ENCODE results near the gene OS9.
"Not testable (repeated sequence)": the region's sequence is repeated elsewhere in the genome, so short reads cannot be mapped to it uniquely, and the experiment has no call there.

OS9 gene

DNA sequence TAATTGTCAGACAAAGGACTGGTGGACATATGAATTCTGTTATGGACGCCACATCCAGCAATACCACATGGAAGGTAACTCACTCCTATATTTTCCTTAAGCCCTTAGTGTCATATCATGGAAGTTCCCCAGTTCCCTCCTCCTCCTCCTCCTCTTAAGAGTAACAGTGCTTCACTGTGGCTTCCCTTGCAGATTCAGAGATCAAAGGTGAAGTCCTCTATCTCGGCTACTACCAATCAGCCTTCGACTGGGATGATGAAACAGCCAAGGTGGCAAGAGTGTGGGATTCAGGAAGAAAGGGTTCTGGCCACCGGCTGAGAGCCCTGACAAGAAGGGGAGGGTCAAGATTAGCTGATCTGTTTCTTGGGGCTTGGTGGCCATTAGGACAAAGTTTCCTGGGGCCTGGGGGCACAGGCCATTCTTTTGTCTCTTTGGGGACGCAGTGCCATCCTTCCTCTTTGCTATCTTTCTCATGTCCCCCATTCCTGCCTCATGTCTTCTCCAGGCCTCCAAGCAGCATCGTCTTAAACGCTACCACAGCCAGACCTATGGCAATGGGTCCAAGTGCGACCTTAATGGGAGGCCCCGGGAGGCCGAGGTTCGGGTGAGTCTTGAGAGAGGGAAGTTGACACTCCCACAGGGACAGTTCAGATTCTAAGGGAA is 2.0 kb downstream of the OS9 start:
- no peak for FAIRE-seq

DNA sequence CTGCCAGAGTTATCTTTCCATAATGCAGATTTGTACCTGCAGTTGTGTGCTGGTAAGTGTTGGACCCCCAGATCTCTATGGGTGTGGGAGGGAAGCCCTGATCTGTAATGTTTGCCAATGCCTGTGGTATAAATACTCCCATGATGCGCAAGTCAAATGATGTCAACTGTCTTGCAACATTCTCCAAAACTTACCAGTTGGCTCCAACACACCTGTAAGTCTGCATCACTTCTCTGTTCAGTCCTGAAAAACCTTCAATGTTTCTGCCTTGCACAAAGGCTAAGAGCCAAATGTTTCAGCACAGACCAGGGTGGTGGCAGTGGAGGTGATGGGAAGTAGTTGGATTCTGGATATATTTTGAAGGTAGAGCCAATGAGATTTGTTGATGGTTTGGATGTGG is 3.1 kb downstream of the OS9 start:
- FAIRE-seq: no peak

DNA sequence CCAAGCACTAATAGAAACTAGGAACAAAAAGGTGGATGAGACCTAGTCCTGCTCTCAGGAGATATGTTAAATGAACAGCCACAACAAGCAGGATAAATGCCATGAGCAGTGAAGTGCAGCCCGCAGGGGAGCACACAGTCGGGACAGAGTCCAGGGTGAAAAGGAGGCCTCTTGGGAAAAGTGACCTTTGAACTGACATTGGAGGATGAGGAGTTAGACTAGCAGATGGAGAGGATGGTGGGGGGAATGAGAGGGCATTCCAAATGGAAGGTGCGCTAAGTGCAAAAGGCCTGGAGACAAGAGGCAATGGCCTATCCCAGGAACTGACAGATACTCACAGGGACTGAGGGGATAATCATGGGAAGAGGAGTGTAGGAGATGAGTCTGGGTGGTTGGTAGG is 4.5 kb downstream of the OS9 start:
- FAIRE-seq: no peak

DNA sequence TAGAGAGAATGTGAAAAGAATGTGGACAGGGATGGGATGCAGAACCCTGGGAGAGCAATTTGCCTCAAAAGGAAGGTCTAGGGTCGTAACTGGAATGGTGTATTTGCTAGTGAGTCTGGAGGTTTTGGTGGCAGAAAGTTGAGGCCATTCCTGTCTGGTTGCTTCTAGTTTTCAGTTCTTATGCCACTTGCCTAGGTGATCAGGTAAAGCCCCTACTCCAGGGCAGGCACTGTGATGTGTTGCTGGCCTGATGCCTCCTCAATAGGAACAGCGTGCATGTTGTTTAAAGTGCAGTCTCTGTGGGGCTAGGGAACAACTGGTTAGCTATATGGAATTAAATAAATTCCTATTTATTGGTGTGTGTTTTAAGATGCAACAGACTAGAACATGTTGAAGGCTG is 6.4 kb downstream of the OS9 start:
- FAIRE-seq: no peak

DNA sequence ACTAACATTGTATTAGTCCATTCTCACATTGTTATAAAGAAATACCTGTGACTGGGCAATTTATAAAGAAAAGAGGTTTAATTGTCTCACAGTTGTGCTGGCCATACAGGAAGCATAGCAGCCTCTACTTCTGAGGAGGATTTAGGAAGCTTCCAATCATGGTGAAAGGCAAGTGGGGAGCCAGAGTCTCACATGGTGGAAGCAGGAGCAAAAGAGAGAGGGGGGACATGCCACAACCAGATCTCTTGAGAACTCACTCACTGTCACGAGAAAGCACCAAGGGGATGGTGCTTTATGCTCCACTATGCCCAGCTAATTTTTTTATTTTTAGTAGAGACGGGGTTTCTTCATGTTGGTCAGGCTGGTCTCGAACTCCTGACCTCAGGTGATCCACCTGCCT is 13.3 kb downstream of the OS9 start:
- FAIRE-seq: no peak

DNA sequence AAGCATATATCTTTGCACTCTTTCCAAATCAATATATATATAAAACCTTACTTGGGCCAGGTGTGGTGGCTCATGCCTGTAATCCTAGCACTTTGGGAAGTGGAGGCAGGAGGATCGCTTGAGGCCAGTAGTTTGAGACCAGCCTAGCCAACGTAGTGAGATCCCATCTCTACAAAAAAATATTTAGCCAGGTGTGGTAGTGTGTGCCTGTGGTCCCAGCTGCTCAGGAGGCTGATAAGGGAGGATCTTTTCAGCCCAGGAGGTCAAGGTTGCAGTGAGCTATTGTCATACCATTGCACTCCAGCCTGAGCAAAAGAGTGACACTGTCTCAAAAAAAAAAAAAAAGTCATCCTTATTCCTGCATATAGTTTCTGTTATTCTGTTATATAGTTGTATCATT is 14.4 kb downstream of the OS9 start:
- no peak for FAIRE-seq

DNA sequence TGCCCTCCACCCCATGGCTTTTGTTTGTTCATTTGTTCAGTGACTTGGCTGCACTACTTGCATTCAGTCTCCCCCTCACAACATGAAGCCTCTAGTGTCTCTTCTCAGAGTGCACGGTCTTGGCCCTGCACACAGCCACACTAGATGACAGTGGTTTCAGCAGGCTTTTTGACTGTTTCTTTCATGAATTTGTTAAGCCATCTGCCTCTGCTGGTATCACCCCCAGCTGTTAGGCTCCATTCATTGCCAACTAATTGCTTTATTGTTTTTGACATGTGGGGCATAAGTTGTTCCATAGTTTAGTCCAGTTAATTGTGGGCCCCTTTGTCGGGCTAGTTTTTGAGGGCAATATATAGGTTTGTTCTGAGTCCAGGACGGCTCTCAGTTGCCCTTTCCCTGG is 18.8 kb downstream of the OS9 start:
- no peak for FAIRE-seq

DNA sequence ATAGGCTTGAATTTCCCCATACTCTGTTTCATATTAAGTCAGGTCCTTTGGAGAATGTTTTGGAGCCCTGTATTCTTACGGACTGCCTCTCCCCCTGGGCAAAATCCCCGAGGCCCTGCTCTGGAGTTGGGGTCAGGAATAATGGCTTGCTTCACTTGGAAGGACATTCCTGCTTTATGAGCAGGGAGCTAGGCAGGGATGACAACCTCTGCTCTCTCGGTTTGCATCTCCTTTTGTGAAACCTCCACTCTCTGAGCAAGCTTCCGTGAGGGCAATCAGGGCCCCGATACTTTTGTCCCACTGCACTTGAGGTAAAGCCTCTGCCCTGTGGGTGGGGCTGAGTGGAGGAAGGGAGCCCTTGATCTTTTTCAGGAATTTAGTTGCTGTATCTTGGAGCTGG is 19.3 kb downstream of the OS9 start:
- FAIRE-seq: no peak

DNA sequence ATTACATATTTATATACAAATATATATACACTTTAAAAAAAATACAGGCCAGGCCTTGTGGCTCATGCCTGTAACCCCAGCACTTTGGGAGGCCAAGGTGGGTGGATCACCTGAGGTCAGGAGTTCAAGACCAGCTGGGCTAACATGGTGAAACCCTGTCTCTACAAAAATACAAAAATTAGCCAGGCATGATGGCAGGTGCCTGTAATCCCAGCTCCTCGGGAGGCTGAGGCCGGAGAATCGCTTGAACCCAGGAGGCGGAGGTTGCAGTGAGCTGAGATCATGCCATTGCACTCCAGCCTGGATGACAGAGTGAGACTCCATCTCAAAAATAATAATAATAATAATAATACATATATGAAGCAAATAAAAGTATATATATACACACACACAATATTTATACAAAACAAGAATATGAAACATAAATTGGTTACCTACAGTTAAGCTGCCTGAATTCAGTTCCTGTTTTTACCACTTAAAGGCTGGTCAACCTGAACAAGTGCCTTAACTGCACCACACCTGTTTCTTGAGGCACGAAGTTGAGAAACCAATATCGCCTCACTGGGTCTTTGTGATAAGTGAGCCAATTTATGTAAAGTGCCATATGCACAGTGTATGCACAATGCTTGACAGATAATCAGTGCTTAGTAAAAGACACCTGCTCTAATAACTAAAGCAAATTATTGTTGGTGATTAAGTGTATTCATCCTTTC is 21.3 kb downstream of the OS9 start:
- FAIRE-seq: not testable (repeated sequence)

DNA sequence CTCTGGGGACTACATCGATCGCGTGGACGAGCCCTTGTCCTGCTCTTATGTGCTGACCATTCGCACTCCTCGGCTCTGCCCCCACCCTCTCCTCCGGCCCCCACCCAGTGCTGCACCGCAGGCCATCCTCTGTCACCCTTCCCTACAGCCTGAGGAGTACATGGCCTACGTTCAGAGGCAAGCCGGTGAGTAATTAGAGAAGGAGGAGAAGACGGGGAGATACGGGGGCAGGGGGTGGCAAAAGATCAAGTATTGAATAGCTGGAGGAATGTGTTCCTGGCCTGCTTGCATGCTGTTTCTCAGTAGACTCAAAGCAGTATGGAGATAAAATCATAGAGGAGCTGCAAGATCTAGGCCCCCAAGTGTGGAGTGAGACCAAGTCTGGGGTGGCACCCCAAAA is 21.9 kb downstream of the OS9 start:
- no peak for FAIRE-seq

DNA sequence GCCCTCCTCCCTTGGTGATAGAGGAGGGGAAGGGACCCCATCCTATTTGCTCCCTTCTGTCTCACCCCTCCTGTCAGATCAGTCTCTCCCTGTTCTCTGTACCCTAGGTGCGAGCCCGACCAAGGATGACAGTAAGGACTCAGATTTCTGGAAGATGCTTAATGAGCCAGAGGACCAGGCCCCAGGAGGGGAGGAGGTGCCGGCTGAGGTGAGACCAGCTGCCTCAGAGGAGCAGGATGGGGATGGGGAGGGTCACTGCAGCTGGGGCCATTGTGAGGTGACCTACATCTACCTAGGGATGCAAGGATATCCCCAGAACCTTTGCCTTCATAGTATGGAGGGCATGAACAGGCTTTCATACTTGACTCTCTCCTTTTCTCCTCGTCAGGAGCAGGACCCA is 22.4 kb downstream of the OS9 start:
- no peak for FAIRE-seq

DNA sequence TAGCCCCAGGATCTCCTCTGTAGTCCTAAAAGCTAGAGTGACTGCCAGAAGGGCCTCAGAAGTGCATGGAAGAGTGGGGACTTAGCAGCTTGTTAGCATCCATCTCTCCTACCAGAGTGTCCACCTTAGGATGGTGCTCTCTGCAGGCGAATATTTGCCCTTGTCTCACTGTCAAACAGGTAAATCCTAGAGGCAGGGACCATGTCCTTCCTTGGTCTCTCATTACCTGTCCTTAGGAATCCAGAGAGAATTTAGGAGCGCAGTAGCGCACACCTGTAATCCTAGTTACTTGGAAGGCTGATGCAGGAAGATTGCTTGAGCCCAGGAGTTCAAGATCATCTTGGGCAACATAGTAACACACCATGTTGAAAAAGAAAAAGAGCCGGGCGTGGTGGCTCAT is 23.2 kb downstream of the OS9 start:
- FAIRE-seq: no peak

DNA sequence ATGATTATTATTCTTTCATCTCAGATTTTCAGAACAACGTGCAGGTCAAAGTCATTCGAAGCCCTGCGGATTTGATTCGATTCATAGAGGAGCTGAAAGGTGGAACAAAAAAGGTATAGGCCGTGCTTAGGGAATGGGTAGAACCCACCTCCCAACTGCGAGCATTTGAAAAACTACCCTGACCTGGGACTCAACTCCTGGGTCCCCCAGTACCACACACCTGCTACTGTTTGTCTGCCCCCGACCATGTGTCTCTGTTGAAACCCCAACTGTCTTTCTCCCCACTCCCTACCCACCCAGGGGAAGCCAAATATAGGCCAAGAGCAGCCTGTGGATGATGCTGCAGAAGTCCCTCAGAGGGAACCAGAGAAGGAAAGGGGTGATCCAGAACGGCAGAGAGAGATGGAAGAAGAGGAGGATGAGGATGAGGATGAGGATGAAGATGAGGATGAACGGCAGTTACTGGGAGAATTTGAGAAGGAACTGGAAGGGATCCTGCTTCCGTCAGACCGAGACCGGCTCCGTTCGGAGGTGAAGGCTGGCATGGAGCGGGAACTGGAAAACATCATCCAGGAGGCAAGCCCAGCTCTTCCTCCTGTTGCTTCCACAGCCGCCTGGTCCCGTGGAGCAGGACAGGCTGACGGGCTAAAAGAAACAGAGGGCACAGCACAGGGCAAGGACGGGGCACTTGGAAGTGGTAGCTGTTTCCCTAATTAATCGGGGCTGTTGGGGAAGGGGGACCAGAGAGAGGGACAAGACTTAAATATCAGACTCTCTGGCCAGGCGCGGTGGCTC is 24.1 kb downstream of the OS9 start:
- no peak for FAIRE-seq

DNA sequence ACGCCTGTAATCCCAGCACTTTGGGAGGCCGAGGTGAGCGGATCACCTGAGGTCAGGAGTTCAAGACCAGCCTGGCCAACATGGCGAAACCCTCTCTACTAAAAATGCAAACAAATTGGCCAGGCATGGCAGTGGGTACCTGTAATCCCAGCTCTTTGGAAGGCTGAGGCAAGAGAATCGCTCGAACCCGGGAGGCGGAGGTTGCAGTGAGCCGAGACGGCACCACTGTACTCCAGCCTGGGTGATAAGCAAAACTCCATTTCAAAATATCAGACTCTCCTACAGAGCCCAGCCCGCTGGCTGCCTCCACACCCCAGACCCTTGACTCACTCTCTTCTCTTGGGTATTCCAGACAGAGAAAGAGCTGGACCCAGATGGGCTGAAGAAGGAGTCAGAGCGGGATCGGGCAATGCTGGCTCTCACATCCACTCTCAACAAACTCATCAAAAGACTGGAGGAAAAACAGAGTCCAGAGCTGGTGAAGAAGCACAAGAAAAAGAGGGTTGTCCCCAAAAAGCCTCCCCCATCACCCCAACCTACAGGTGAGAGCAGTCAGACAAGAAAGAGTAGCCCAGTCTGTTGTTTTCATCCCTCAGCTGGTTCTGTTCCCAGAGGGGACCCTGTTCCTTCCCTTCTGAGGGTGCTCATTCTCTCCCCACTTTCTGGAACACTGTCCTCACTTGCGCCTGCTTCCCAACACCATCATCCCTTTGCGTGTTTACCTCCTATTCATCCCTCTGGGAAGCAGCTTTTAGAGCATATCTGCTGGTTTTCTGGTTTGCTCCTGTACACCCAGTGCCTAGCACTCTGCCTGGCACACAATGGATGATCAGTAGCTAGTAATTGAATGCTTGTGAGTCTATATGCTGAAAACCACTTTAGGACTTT is 25.0 kb downstream of the OS9 start:
- FAIRE-seq: no peak

DNA sequence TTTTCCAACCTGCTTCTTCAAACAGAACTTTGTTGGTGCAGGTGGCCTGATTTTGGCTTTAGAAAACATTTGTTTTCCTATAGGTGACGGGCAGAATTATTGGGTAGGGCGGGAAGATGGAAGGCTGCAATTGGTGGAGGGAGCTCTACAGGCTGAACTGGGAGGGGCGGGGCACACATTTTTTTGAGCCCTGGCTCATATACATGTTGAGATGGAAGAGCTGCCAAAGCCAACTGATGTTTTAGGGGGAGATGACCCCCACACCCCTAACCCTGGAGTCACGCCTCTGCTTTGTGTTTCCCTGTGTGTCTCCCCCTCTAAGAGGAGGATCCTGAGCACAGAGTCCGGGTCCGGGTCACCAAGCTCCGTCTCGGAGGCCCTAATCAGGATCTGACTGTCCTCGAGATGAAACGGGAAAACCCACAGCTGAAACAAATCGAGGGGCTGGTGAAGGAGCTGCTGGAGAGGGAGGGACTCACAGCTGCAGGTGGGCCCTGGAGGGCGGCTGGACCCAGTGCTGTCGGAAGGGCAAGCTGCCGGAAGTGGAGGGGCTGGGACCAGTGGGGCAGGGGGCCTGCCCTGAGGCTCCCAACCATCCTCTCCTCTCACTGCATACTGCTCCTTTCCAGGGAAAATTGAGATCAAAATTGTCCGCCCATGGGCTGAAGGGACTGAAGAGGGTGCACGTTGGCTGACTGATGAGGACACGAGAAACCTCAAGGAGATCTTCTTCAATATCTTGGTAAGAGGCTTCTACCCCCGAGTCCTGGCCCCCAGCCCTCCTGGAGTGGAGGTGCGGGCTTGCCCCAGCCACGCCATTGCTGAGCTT is 26.1 kb downstream of the OS9 start:
- no peak for FAIRE-seq

DNA sequence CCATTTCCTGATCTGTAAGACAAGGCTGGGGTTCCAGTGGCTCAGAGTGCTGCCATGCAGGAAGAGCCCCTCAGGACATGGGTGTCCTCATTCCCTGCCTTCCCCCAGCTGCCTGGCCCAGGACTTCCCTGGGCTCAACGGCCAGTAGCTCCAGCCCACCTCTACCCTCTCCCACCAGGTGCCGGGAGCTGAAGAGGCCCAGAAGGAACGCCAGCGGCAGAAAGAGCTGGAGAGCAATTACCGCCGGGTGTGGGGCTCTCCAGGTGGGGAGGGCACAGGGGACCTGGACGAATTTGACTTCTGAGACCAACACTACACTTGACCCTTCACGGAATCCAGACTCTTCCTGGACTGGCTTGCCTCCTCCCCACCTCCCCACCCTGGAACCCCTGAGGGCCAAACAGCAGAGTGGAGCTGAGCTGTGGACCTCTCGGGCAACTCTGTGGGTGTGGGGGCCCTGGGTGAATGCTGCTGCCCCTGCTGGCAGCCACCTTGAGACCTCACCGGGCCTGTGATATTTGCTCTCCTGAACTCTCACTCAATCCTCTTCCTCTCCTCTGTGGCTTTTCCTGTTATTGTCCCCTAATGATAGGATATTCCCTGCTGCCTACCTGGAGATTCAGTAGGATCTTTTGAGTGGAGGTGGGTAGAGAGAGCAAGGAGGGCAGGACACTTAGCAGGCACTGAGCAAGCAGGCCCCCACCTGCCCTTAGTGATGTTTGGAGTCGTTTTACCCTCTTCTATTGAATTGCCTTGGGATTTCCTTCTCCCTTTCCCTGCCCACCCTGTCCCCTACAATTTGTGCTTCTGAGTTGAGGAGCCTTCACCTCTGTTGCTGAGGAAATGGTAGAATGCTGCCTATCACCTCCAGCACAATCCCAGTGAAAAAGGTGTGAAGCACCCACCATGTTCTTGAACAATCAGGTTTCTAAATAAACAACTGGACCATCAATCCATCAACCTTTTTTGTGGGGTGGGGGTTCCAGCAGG is 27.0 kb downstream of the OS9 start:
- no peak for FAIRE-seq

DNA sequence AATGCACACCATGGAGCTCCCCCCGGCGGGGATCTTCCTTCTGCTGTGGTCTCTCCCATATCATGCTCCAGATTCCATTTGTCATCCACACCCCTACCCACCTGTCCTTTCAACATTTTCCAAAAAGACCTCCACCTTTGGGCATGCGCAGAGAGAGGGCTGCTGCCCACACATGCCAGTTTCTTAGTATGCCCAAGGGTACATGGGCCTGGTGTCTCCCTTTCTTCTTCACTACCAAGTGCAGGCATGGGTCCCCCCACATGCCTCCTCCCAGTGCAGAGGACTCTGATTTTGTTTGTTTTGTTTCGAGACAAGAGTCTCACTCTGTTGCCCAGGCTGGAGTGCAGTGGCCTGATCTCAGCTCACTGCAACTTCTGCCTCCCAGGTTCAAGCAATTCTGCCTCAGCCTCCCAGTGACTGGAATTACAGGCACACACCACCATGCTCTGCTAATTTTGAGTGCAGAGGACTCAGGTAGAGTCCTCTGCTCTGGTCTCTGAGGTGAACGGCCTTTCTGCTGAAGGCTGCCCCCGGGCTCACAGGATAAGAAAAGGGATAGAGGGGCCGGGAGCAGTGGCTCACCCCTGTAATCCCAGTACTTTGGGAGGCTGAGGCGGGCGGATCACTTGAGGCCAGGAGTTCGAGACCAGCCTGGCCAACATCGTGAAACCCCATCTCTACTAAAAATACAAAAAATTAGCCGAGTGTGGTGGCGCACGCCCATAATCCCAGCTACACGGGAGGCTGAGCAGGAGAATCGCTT is 28.1 kb downstream of the OS9 start:
- not testable (repeated sequence) for FAIRE-seq

DNA sequence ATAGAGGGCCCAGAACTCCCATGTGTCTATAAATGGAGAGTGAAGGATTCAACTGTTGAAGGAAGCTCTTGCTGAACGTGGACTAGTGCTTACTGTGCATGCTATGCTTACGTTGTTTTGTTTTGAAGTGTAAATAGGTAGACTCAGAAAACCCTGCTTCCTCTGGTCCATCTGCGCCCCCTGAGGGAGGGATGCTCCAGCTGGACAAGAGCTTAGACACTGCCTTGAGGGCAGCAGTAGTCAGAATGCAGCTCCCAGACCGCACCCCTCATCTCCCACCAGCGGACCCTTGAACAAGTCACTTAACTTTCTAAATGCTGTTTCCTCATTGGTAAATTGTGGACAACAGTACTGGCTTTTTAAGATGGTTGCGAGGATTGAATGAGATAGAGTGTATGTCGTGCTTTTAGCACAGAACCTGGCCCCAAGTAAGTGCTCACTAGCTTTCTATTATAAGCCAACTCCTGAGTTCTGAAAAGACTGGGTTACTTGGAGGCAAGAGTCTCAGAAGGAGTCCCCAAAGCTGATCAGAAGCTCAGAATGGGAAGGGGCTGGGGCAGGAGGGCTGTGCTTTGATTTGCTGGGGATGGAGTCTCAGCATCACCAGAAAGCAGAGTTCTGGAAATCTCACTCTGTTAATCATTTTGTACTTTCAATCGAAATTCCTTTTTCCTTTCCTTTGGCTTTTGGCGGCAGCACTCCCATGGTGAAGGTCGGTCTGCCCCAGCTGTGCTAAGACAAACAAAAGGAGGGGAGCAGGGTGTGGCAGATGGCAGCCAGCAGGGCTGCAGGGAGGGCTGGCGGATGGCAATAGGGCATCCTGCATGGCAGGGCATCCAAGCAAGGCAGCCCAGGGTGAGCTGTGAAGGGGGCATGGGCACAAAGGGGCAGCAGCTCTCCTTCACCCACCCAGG is 29.0 kb downstream of the OS9 start:
- no peak for FAIRE-seq

DNA sequence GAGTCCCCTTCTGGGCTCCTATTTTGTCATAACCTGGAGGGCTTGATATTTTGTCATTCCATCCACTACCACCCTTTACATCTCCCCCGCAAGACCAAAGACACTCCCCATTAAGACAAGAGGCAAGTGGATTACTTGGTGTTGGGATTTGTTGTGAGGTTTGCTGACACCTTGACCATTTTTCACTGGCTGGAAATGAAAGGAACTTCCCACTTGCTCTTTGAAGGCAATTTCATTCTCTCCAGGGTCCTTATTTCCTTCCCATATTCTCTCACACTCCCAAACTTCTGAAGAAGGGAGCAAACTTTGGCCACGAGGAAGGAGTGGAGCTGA is 29.7 kb downstream of the OS9 start:
- no peak for FAIRE-seq

All from G401.6 (cell line).